Measurements from ENCODE around the gene DYNC2H1. TPM values are rescaled to one million over a fixed set of nuclear protein-coding genes. Genes with fewer than 3 reads are reported as not detected.

The DYNC2H1 gene
- total and polyA plus RNA-seq, 3 donors from 2014 or later, result 28.7 to 43.1 (median 31.5) TPM

DNA sequence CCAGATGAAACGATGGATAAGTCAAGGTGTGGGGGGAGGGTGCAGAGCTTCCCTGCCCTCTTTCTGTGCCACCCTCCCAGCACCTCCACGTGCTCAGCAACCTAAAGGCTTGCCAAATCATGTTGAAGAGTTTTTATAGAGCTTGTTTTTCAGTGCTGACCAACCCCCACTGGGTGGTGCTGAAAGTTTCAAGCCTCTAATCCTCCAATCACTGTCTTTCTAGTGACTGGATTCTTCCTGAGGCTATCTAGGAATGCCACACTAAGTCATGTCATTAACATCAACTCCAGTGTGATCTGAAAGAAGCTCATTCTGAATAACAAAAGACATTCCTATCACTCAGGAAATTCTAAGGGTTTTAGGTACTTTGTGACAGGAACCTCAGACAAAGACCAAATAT, 382.6 kb downstream of the DYNC2H1 start:
- no peak overlapping the region for H3K4me3 ChIP-seq
- no peak overlapping the region for H3K27ac ChIP-seq
- whole genome bisulfite sequencing, 2 donors, result 84 to 95% methylated on average over 2 of the region's 2 CpGs
- intact Hi-C loops (cut with DNase I; ENCODE audit: low total_unique reads), result no loop called here
- H3K27me3 ChIP-seq, result no peaks in the 10 kb centered on the region
- no peaks in the 10 kb centered on the region for H3K4me1 ChIP-seq
- no peaks in the 10 kb centered on the region for H3K9me3 ChIP-seq
- TF ChIP-seq, protein P1, sequence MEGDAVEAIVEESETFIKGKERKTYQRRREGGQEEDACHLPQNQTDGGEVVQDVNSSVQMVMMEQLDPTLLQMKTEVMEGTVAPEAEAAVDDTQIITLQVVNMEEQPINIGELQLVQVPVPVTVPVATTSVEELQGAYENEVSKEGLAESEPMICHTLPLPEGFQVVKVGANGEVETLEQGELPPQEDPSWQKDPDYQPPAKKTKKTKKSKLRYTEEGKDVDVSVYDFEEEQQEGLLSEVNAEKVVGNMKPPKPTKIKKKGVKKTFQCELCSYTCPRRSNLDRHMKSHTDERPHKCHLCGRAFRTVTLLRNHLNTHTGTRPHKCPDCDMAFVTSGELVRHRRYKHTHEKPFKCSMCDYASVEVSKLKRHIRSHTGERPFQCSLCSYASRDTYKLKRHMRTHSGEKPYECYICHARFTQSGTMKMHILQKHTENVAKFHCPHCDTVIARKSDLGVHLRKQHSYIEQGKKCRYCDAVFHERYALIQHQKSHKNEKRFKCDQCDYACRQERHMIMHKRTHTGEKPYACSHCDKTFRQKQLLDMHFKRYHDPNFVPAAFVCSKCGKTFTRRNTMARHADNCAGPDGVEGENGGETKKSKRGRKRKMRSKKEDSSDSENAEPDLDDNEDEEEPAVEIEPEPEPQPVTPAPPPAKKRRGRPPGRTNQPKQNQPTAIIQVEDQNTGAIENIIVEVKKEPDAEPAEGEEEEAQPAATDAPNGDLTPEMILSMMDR (IDR thresholded peaks at IDR 0.05), result no peak
- TF ChIP-seq POLR2A (IDR thresholded peaks at IDR 0.05), result no peak
- H3K36me3 ChIP-seq (ENCODE audit: low read depth, missing control alignments), result no peaks in the 10 kb centered on the region
- DNase-seq, result no peak

DNA sequence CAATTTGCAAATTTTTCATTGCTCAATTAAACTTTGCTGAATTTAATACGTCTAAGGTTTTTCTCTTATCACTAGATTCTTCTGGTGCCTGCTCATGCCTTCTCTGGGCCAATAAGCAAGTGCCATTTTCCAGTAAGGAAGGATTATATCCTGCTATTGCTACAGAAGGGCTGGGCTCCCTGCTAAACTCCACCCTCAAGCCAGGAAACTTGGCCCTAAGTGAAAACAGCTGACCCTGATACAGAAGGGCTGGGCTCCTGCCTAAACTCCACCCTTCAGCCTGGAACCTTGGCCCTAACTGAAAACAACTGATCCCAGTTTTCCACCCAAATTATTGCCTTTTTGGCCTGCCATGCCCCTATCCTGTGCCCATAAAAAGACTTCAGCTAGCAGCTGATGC, 385.3 kb downstream of the DYNC2H1 start:
- DNase-seq, result no peak

DNA sequence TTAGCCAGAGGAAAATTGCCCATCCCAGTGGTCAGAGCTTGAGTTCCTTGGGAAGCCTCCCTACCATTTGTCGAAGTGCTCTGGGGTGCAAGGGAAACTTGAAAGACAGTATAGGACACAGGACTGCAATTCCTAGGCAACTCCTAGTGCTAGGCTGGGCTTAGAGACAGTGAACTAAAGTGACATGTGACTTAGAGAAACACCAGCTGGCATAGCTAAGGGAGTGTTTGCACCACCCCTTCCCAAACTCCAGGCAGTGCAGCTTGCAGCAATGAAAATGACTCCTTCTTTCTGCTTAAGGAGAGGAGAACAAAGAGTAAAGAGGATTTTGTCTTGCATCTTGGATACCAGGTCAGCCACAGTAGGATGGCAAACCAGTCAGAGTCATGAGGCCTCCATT, 388.0 kb downstream of the DYNC2H1 start:
- DNase-seq, result no peak
- Histone ChIP-seq H3K4me3 (no peak overlapping the region), H3K36me3 (ENCODE audit: low read depth, missing control alignments) (no peaks in the 10 kb centered on the region), H3K27ac (no peak overlapping the region), H3K4me1 (no peaks in the 10 kb centered on the region), H3K9me3 (no peaks in the 10 kb centered on the region), H3K27me3 (no peaks in the 10 kb centered on the region)
- no peak for TF ChIP-seq POLR2A (IDR thresholded peaks at IDR 0.05)
- TF ChIP-seq, protein P1 (IDR thresholded peaks at IDR 0.05), result no peak
- 83 to 91% methylated on average over 1 of the region's 1 CpG for WGBS, 2 donors
- intact Hi-C loops (cut with DNase I; ENCODE audit: low total_unique reads), result no loop called here

More for the DNA sequence above, 385.3 kb downstream of the DYNC2H1 start:
- 44 to 83% methylated on average over 1 of the region's 1 CpG for WGBS, 2 donors
- H3K27me3 ChIP-seq, result no peaks in the 10 kb centered on the region
- H3K4me1 ChIP-seq, result no peaks in the 10 kb centered on the region
- H3K27ac ChIP-seq, result no peak overlapping the region
- no peaks in the 10 kb centered on the region for H3K9me3 ChIP-seq
- no peak overlapping the region for H3K4me3 ChIP-seq
- intact Hi-C loops (cut with DNase I; ENCODE audit: low total_unique reads), result no loop called here
- TF ChIP-seq, protein P1 (IDR thresholded peaks at IDR 0.05), result no peak
- TF ChIP-seq POLR2A (IDR thresholded peaks at IDR 0.05), result no peak
- H3K36me3 ChIP-seq (ENCODE audit: low read depth, missing control alignments), result no peaks in the 10 kb centered on the region

DNA sequence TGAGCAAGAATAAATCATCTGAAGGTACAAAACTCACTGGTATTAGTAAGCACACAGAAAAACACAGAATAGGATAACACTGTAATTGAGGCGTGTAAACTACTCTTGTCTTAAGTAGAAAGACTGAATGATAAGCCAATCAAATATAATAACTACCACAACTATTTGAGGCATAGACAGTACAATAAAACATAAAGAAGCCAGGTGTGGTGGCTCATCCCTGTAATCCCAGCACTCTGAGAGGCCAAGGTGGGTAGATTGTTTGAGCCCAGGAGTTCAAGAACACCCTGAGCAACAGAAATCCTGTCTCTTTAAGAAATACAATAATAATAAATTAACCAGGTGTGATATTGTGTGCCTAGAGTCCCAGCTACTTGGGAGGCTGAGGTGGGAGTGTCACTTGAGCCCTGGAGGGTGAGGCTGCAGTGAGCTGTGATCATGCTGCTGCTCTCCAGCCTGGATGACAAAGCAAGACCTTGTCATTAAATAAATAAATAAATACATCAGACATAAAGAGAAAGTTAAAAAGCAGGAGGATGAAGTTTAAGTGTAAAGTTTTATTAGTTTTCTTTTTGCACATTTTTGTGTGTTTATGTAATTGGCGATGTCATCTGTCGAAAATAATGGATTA, 390.6 kb downstream of the DYNC2H1 start:
- H3K4me1 ChIP-seq, result no peaks in the 10 kb centered on the region
- no peak for DNase-seq
- H3K4me3 ChIP-seq, result no peak overlapping the region
- no peaks in the 10 kb centered on the region for H3K27me3 ChIP-seq
- 63 to 65% methylated on average over 3 of the region's 3 CpGs for WGBS, 2 donors
- no peak for TF ChIP-seq POLR2A (IDR thresholded peaks at IDR 0.05)
- TF ChIP-seq, protein P1 (IDR thresholded peaks at IDR 0.05), result no peak
- H3K27ac ChIP-seq, result no peak overlapping the region
- intact Hi-C loops (cut with DNase I; ENCODE audit: low total_unique reads), result no loop called here
- no peaks in the 10 kb centered on the region for H3K9me3 ChIP-seq
- H3K36me3 ChIP-seq (ENCODE audit: low read depth, missing control alignments), result no peaks in the 10 kb centered on the region

- TF ChIP-seq, protein P1 (IDR thresholded peaks at IDR 0.05), result no peak
- Histone ChIP-seq H3K4me1 (no peaks in the 10 kb centered on the region), H3K9me3 (no peaks in the 10 kb centered on the region), H3K4me3 (no peak overlapping the region), H3K27me3 (no peaks in the 10 kb centered on the region), H3K27ac (no peak overlapping the region), H3K36me3 (ENCODE audit: low read depth, missing control alignments) (no peaks in the 10 kb centered on the region)
- 74 to 83% methylated on average over 1 of the region's 1 CpG for WGBS, 2 donors
- intact Hi-C loops (cut with DNase I; ENCODE audit: low total_unique reads), result no loop called here
- no peak for DNase-seq
Measured at GRCh38 chr11:103515283-103515682, 406.1 kb downstream of the DYNC2H1 start.
